Measurements from ENCODE around the gene NACC2.
A peak's percentile ranks its signal among the peaks of the same experiment; 100 is the strongest.

NACC2 gene

DNA sequence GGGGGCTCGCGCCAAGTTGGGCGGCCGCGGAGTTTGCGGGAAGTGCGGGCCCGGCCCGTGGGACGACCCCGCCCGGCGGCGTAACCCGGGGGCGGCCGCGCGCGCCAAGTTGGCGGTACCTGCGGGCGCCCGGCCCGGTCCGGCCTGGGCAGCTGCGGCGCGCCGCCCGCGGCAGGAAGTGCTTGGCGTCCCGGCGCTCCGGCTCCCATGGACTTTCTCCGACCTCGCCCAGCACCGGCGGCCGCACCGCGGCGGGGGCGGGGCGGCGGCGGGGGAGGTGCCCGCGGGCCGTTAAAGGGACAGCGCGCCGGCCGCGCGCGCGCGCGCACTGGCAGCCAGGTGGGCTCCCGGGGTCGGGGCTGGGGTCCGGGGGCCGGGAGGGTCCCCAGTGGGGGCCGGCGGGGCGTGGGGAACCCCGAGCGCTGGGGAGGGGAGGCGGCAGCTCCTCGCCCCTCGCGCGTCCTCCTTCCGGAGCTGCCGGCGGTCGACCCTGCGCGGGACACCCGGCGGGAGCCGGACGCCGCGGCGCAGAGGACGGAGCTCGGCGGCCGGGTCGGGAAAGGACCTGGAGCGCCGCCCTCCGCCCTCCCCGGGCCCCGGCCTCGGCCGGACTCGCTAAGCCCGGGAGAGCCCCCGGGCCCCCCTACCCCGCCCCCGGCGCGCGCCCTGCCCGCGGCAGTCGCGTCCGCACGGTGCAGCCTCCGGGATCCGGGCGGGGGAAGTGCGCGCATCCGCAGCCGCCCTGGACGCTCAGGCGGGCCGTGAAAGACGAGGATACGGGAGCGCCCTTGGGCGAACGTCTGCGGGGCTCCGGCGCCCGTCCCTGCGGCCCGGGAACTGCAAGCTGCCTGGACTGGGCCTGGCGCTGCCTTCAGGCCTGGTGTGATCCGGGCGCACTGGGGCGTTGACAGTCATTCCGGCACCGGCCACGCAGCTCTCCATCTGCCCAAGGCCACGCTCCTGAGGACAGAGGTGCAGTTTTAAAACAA, at the start of gene NACC2:
NACC2 (minus strand) TSS at position 220 of the 989 bp plus-strand sequence. CDS start 44,768 bp downstream, outside the sequence.
- no peak for DNase-seq (ENCODE audit: low read depth in 2 of 2)

- DNase-seq (ENCODE audit: low read depth in 2 of 2) = no peak
Observed at GRCh38 chr9:136144450-136144849, 49.4 kb upstream of the NACC2 start.

DNA sequence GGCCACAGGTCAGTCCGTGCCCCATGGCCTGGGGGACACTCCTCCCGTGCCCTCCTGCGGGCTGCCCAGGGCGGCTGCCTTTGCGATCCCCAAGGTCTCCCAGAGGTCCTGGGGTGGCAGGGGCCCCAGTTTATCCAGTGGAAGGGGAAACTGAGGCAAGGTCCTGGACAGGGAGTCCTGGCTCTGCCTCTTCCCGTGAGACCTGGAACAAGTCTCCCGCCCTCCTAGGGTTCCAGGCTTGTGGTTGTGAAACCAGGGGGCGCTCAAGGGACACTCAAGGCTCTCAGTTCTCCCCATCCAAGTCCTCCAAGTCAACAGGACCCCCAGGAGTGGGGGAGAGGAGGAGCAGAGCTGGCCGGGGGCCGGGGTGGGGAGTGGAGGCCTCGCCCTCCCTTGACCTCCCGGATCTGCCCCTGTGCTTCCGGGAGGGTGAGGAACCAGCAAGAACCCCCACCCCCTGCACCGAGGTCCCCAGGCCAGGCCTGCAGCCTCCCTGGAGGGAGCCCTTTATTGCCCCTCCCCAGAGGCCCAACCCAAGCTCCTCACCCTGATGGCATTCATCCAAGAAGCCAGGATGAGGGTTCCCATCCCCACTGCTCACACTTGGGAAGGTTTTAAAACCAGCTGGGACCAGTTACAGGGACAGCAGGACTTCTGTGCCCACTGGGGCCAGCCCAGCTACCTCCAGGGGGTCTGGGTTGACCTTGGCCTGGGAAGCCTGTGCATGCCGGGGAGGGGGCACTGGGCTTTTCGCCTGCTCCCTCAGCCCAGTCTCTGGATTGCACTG, 48.3 kb upstream of the NACC2 start:
- DNase-seq (ENCODE audit: low read depth in 2 of 2) = no peak

DNA sequence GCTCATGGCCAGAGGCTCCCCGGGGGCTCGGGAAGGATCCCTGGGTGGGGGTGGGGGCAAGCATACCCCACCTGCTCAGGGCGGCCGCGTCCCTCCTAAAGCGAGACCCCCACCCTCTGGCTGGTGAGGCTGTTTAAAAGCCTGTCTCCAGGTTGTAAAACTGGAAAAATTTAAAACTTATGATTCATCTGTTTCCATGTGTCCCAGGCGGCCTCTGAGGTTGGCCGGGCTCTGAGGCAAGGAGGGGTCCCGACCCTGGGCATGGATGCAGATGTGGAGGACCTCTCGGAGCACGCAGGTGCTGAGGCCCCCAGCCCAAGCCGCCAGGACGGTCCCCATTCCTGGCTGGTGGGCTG, 47.7 kb upstream of the NACC2 start:
- DNase-seq (ENCODE audit: low read depth in 2 of 2) = no peak

DNA sequence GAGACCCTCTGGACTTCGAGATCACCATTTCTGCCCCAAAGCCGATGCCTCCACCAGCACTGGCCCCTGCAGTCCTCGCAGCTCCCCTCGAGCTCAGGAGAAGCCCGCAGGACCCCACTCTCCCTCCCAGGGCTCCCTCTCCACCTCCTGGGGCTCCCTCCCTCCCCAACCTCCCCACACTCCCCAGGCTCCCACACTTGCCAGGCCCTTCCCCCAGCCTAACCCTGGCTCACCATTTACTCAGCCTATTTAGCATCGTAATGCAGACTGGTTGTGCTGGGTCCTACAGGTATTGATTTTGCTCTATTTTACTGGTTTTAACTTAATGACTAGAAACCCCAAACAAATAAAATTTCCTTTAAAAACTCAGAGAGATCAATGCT, 47.3 kb upstream of the NACC2 start:
- DNase-seq (ENCODE audit: low read depth in 2 of 2) = no peak

DNA sequence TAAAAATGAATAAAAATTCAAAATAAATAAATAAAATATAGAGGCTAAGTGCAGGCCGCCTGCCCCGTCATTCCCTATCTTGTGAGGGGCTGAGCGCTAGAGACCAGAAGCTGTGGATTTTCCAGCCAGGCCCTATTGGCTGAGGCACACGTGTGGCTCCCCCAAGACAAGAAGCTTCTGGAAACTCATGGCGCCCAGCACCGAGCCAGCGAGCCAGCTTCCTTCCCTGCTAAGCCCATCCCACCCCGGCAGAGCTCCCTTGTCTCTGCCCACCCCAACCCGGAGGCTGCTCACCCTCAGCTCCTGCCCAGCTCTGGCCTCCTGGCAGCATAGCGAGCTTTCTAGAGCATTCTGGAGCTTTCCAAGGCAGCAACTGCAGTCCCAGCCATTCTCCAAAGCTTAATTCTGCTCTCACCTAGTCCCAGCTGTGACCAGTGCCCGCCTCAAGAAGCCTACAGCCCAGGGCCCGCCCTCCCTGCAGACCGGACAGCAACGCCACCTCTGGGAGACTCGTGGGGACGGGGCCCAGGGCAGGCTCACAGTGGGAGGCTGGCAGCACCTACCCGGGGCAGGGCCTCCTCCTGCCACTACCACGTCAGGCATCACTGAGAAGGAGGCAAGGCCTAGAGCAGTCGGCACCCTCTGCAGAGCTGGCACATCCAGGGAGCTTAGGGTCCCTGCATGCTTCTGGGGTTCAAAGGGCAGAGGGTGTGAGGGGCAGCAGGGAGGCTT, 46.8 kb upstream of the NACC2 start:
- no peak for DNase-seq (ENCODE audit: low read depth in 2 of 2)

DNA sequence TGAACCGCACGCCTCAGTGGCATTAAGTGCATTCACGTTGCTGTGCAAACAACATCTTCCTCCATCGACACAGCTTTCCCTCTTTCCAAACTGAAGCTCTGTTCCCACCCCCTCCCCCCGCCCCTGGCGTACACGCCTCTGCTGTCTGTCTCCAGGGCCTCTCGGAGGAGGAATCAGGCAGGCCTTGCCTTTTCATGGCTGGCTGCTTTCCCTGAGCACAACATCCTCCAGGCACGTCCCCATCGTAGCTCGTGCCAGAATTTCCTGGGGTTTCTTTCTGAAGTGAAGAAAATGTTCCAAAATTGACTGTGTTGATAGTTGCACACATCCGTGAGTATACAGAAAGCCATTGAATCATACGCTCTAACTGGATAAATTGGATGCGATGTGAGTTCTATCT, 45.9 kb upstream of the NACC2 start:
- no peak for DNase-seq (ENCODE audit: low read depth in 2 of 2)

GRCh38 chr9:136140046-136140445, 45.0 kb upstream of the NACC2 start:
- DNase-seq (ENCODE audit: low read depth in 2 of 2) = no peak

- DNase-seq (ENCODE audit: low read depth in 2 of 2) = peak in 1 of 2 donors; percentile 15
Observed at GRCh38 chr9:136138566-136138965, 43.5 kb upstream of the NACC2 start.

GRCh38 chr9:136137321-136138265, 42.5 kb upstream of the NACC2 start:
- no peak for DNase-seq (ENCODE audit: low read depth in 2 of 2)

GRCh38 chr9:136136127-136136925, 41.2 kb upstream of the NACC2 start:
- no peak for DNase-seq (ENCODE audit: low read depth in 2 of 2)

DNA sequence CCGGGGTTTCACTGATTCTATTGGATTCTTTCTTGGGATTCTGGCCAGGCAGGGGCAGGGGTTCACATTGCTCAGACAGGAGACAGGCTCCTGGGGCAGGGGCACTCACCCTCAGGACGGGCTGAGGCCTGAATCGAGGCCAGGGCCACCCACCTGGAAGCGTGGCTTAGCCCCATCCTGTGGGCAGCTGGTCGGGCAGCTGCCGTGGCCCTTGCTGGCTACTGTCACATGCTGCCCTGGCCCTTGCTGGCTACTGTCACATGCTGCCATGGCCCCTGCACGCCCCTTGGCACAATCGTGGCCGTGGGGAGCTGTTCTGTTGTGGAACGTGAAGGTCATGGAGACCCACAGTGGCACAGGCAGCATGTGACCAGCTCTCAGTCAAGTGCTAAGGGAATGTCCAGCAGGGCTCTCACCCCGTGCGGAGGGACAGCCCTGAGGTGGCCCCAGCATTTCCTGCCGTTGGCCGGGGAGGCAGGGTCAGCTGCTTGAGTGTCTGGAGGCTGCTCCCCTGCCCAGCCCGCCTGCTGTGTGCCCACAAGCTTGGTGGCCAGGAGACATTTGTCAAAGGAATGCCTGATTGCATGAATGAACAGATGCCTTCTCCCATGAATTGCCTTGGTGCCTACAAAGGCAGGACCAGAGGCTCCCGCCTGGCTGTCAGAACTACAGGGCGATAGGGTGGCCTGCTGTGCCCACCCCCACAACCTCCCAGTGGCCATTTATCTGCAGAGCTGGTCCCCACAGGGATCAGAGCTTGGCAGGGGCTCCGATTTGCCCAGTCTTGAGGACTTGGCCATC, 40.4 kb upstream of the NACC2 start:
- DNase-seq (ENCODE audit: low read depth in 2 of 2) = no peak

- DNase-seq (ENCODE audit: low read depth in 2 of 2) = no peak
Observed at GRCh38 chr9:136133959-136134484, 38.9 kb upstream of the NACC2 start.

DNA sequence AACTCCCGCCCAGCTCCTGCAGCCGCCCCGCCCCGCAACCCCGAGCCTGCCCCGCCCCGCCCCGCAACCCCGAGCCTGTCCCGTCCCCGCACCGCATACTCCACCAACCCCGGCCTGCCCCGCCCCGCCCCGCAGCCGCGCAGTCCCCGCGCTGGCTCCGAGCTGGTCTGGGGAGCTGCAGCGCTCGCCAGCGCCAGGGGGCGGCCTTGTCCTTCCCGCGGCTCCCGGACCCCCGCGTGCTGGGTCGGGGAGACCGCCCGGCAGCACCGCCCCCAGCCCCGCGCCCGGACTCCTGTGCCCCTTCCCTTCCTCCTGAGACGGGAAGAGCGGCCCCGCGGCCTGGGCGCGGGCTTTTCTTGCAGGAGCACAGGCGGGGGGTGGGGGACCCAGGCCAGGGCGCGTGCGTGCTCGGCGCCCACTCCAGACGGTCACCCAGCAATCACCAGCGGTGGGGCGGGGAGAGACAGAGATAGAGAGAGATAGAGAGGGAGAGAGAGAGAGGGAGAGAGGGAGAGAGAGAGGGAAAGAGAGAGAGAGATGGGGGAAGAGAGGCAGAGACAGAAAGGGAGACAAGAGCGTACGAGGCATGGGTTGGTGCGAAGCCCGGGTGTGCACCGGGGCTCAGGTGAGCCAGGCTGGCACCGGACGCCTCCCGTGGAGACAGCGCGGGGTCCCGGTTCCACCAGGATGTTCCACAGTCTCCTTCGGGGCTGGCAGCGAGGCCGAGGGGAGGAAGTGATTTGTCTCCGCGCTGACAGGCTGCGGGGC, 38.3 kb upstream of the NACC2 start:
- no peak for DNase-seq (ENCODE audit: low read depth in 2 of 2)

DNA sequence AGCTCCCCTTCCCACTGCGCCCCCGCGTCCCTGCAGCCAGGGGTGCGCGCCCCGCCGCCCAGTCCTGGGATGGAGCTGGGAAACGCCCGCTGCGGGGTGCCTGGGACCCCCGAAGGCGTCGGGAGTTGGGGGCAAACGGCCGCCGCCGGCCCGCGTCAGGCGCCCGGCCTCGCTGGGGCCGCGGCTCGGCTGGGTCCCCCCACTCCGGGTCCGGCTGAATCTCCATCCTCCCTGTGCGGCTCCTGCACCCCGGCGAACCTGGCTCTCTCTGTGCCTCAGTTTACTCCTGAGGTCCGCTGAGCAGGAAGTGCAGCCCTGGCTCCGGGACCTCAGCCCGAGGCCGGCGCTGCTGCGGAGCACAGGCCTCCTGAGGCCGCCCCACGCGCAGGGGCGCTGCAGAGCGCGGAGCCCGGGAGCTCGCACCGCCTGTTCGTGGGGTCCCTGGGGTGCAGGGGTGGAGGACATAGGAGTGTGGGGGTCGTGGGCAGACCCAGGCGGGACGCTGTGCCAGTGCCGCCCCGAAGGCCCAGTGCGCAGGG, 37.5 kb upstream of the NACC2 start:
- DNase-seq (ENCODE audit: low read depth in 2 of 2) = no peak

- no peak for DNase-seq (ENCODE audit: low read depth in 2 of 2)
Observed at GRCh38 chr9:136131629-136132511, 36.8 kb upstream of the NACC2 start.

DNA sequence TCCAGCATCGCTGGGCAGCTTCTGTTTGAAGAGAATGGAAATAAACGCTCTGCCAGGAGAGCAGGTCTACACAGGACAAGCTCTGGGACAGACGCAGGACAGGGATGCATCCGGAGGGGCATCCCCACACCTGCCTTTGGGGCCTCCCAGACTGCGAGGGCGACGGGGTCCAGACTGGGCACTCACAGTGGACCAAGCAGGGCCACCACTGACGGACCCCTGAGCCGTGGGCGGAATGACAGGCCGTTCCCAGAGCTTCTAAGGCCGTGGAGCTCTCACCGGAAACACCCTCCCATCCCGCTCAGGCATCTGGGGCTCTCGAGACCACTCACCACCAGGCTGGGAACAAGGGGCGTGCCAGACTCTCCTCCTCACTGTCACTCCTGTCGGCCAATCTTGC, 34.1 kb upstream of the NACC2 start:
- no peak for DNase-seq (ENCODE audit: low read depth in 2 of 2)
